Measurements from ENCODE around the gene ADAMTS4. TPM values are rescaled to one million over a fixed set of nuclear protein-coding genes. Genes with fewer than 3 reads are reported as not detected.

ADAMTS4 gene
- total RNA-seq, 1 experiment from 2014 or later = not detected

DNA sequence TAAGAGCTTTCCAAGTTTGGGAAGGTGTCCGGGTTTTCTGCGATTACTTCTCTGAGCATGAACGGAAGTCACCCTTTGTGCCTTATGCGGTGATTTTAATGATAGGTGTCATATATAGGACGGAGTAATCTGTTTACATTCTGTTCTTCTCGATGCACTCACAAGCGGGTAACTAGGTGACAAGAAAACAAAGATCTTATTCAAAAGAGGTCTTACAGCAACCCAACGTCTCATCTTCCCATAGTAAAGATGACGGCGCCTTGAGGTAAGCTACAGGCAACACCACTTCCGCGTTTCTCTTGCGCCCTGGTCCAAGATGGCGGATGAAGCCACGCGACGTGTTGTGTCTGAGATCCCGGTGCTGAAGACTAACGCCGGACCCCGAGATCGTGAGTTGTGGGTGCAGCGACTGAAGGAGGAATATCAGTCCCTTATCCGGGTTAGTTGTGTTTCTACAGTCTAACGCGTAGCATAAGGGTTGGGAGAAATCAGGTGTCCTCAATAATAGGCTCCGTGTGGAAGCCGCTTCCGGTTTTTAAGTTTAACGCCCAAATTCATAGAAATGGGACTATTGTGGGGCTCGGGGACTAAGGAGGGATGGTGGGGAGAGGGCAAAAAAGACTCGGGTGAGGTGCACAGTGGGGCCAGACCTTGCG is 45.0 kb downstream of the ADAMTS4 start, which contains the start of gene UFC1:
Gene UFC1, plus strand, starts transcription at position 297 of the 656 bp plus-strand sequence. Its CDS starts 20 bp downstream, at position 317.
- DNase-seq (ENCODE audit: low read depth) = peak; percentile 86

DNA sequence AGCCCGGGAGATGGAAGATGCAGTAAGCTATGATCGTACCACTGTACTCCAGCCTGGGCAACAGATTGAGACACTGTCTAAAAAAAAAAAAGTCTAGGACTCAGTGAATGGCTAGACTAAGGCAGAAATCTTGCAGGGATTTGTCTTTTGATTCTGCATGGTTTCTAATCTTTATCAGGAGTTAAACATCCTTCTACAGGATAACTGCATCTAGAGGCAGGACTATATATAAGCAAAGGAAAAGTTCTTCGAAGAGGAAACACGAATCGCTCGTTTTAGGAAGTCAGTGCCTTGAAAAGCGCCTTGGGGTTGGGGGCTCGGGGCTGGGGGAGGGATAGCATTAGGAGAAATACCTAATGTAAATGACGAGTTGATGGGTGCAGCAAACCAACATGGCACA is 45.7 kb downstream of the ADAMTS4 start:
- DNase-seq (ENCODE audit: low read depth) = no peak

DNA sequence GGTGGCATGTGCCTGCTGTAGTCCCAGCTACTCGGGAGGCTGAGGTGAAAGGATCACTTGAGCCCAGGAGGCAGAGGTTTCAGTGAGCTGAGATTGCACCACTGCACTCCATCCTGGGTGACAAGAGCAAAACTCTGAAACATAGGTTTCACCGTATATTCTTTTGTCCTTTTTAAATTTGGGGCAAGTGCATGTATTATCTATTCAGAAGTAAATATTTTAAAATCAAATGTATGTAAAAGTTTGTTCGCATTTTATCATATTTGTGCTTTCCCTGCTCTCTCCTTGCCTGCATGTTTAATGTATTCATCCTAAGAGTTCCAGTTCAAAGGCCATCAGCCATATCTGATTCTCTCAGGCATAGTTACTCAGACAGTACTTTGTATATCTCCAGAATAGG is 53.0 kb downstream of the ADAMTS4 start:
- DNase-seq (ENCODE audit: low read depth) = no peak

DNA sequence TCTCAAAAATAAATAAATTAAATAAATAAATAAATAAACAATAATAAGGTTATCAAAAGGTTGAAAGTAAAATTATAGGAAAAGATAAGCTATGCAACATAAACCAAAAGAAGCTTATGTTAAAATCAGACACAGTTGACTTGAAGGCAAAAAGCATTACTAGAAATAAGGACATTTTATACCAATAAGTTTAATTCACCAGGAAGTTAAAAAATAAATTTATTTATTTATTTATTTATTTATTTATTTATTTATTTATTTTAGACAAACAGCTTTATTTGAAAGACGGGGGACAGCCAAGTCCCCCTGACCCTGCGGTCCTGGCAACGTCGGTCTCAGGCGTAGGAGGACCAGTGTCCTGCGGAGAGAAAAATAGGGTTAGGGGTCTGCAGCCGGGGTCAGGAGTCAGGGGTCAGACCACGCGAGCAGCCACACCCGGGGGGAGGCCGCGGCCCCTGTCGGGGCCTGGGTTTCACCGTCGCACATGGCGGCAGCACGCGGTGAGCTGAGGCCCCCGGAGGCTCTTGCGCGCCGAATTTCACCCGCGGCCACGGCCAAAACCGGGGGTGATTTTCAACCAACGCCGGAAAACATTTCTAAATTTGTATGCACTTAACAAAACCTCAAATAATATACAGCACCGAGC is 58.0 kb downstream of the ADAMTS4 start:
- DNase-seq (ENCODE audit: low read depth) = no peak

DNA sequence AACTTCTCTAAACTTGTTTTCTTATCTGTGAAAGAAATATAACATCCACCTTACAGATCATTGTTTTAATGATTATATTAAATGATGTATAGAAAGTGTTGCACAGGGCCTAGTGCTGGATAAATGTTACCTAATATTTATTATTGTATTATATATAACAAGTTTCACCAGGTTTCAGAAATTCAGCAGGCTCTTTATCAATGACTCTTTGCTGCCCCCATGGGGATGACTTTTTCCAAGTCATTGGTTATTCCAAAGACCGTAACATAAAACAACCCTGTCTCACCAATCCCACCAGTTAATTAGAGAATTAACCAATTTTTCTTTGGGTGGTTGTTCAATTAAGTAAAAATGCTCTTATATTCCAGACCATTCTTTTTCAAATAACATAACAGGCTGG is 59.1 kb downstream of the ADAMTS4 start:
- peak; percentile 48 for DNase-seq (ENCODE audit: low read depth)

DNA sequence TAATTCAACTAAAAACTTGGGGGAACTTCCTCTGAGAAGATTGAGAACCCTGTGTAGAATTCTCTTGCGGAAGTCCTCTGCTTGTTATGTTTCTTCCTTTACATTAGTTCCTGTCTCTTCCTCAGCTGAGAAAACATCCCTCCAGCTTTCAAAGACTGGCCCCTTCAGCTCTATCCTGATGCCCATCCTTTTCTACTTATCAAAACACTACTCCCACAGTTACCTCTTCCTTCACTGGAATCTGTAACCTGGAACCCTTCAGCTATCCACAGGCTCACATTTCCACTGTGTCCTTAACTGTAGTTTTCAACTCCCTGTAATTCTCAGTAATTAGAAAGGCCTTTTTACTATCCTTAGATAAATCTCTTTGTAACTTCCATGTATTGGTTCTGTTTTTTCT is 60.4 kb downstream of the ADAMTS4 start:
- no peak for DNase-seq (ENCODE audit: low read depth)

DNA sequence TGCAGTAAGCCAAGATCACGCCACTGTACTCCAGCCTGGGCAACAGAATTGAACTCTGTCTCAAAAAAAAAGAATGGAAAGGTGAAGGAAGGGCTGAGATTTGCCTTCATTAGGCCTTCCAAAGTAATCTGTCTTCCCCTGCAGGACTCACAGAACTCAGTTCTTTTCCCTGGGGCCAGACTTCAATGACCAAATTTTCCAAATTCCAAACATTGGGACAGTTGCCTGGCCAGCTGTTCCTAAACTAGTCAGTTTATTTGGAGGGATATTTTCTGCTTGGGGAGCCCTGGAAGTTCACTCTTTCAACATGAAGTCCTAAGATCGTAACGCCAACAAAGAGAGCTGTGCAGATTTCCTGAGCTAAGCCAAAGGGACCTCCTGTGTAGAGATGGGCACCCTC is 61.0 kb downstream of the ADAMTS4 start:
- DNase-seq (ENCODE audit: low read depth) = no peak

Small RNA genes within 50 kb of the gene (small RNA-seq; reads per million reads assigned to genes)
- gene RF01225 = not detected

Other genes with a start within 250 kb of the ADAMTS4 start
- not detected in 2 replicates for gene ITLN2, start 244.2 kb downstream of the ADAMTS4 start, total RNA-seq (2014; rRNA removed; shearing (Covaris generic))
- 6.6 and 10.3 TPM in 2 replicates for gene F11R, start 177.9 kb downstream of the ADAMTS4 start, total RNA-seq (2014; rRNA removed; shearing (Covaris generic))
- 0.30 TPM in 1 of 2 replicates, not detected in the other for gene TSTD1, start 160.1 kb downstream of the ADAMTS4 start, total RNA-seq (2014; rRNA removed; shearing (Covaris generic))
- gene USF1, start 153.1 kb downstream of the ADAMTS4 start, total RNA-seq (2014; rRNA removed; shearing (Covaris generic)) = 79.4 and 81.9 TPM in 2 replicates
- 4.0 and 6.0 TPM in 2 replicates for gene ARHGAP30, start 129.2 kb downstream of the ADAMTS4 start, total RNA-seq (2014; rRNA removed; shearing (Covaris generic))
- 1.4 and 1.9 TPM in 2 replicates for gene NECTIN4, start 109.5 kb downstream of the ADAMTS4 start, total RNA-seq (2014; rRNA removed; shearing (Covaris generic))
- gene KLHDC9, start 100.7 kb downstream of the ADAMTS4 start, total RNA-seq (2014; rRNA removed; shearing (Covaris generic)) = 0.51 and 1.0 TPM in 2 replicates
- 124 and 137 TPM in 2 replicates for gene PFDN2, start 81.0 kb downstream of the ADAMTS4 start, total RNA-seq (2014; rRNA removed; shearing (Covaris generic))
- gene NIT1, start 80.9 kb downstream of the ADAMTS4 start, total RNA-seq (2014; rRNA removed; shearing (Covaris generic)) = 27.4 and 35.1 TPM in 2 replicates
- gene DEDD, start 66.4 kb downstream of the ADAMTS4 start, total RNA-seq (2014; rRNA removed; shearing (Covaris generic)) = 26.5 and 42.6 TPM in 2 replicates
- 68.1 and 68.2 TPM in 2 replicates for gene UFC1, start 45.1 kb downstream of the ADAMTS4 start, total RNA-seq (2014; rRNA removed; shearing (Covaris generic))
- gene USP21, start 39.6 kb downstream of the ADAMTS4 start, total RNA-seq (2014; rRNA removed; shearing (Covaris generic)) = 5.5 and 9.7 TPM in 2 replicates
- 9.0 and 12.9 TPM in 2 replicates for gene PPOX, start 32.6 kb downstream of the ADAMTS4 start, total RNA-seq (2014; rRNA removed; shearing (Covaris generic))
- 63.3 and 89.1 TPM in 2 replicates for gene B4GALT3, start 21.5 kb downstream of the ADAMTS4 start, total RNA-seq (2014; rRNA removed; shearing (Covaris generic))
- gene NDUFS2, start 3.3 kb upstream of the ADAMTS4 start, total RNA-seq (2014; rRNA removed; shearing (Covaris generic)) = 185 and 202 TPM in 2 replicates
- 0.64 TPM in 1 of 2 replicates, not detected in the other for gene FCER1G, start 16.2 kb upstream of the ADAMTS4 start, total RNA-seq (2014; rRNA removed; shearing (Covaris generic))
- not detected in 2 replicates for gene APOA2, start 24.6 kb upstream of the ADAMTS4 start, total RNA-seq (2014; rRNA removed; shearing (Covaris generic))
- gene TOMM40L, start 27.0 kb upstream of the ADAMTS4 start, total RNA-seq (2014; rRNA removed; shearing (Covaris generic)) = 18.2 and 25.8 TPM in 2 replicates
- gene NR1I3, start 39.1 kb upstream of the ADAMTS4 start, total RNA-seq (2014; rRNA removed; shearing (Covaris generic)) = not detected in 2 replicates
- 0.10 and 0.27 TPM in 2 replicates for gene PCP4L1, start 59.7 kb upstream of the ADAMTS4 start, total RNA-seq (2014; rRNA removed; shearing (Covaris generic))
- gene MPZ, start 110.9 kb upstream of the ADAMTS4 start, total RNA-seq (2014; rRNA removed; shearing (Covaris generic)) = 1.4 and 2.2 TPM in 2 replicates
- gene SDHC, start 115.3 kb upstream of the ADAMTS4 start, total RNA-seq (2014; rRNA removed; shearing (Covaris generic)) = 16.1 and 67.9 TPM in 2 replicates
- not detected in 2 replicates for gene CFAP126, start 168.8 kb upstream of the ADAMTS4 start, total RNA-seq (2014; rRNA removed; shearing (Covaris generic))

Measured in HT1080 (cell line).